Measurements from ENCODE around the gene APCDD1L.

DNA sequence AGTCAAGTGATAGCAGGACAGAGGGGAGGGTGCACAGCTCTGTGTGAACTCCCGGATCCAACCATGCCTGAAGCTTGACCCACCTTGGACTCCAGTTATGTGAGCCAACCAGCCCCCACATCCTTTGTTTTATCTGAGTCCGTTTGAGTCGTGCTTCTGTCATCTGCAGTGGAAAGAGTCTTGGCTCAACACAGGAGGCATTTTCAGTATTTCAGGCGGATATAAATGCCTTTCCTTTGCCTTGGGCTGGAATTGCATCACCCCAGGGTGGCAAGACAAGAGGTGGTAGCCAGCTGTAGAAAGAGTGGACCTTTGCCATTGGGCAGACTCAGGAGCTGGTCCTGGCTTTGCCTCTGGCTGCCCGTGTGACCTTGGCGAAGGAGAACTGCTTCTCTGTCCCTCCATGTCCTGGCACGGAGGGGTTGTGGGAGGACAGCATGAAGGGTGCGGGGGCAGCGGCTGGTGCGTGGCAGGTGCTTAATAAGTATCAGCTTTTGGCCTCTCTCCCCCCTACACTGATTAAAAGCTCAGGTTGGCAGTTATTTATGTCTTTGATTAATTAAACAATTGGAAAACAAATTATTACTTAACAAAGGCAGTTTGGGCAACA lies 42.6 kb upstream of the APCDD1L start:
- no peak for TF ChIP-seq SP1 (IDR thresholded peaks at IDR 0.05)
- TF ChIP-seq CTBP1 (IDR thresholded peaks at IDR 0.05; ENCODE audit: borderline replicate concordance), result no peak
- TF ChIP-seq ELF4 (IDR thresholded peaks at IDR 0.05), result no peak
- TF ChIP-seq NFRKB (IDR thresholded peaks at IDR 0.05), result no peak
- TF ChIP-seq FOXA1 (IDR thresholded peaks at IDR 0.05), result no peak
- no peak for TF ChIP-seq HDGF (IDR thresholded peaks at IDR 0.05; ENCODE audit: borderline replicate concordance)
- no peak for TF ChIP-seq ARNT (IDR thresholded peaks at IDR 0.05)
- TF ChIP-seq TARDBP (IDR thresholded peaks at IDR 0.05), result no peak
- no peak for TF ChIP-seq PKNOX1 (IDR thresholded peaks at IDR 0.05)
- no peak for TF ChIP-seq BHLHE40 (IDR thresholded peaks at IDR 0.05; ENCODE audit: borderline replicate concordance)
- TF ChIP-seq SUZ12 (IDR thresholded peaks at IDR 0.05), result no peak
- TF ChIP-seq FOXM1 (IDR thresholded peaks at IDR 0.05; ENCODE audit: borderline replicate concordance), result no peak
